Hepatocyte (in vitro differentiated cells): ENCODE measurements around the gene CACNA1C.

Experiments used
- EZH2 ChIP-seq: fragments of 200-600 bp; sonication (generic); IDR thresholded peaks from 2 replicates; pipeline ENCODE4 v1.6.1; 2016; ENCODE audit warnings: antibody characterized with exemption, mild to moderate bottlenecking, borderline replicate concordance
- TF ChIP-seq, protein P1 (sequence below): fragments of 200-600 bp; sonication (generic); IDR thresholded peaks from 2 replicates; pipeline ENCODE4 v1.5.1; 2016; ENCODE audit warnings: antibody characterized with exemption, mild to moderate bottlenecking; ENCODE audit not compliant: poor library complexity

DNA sequence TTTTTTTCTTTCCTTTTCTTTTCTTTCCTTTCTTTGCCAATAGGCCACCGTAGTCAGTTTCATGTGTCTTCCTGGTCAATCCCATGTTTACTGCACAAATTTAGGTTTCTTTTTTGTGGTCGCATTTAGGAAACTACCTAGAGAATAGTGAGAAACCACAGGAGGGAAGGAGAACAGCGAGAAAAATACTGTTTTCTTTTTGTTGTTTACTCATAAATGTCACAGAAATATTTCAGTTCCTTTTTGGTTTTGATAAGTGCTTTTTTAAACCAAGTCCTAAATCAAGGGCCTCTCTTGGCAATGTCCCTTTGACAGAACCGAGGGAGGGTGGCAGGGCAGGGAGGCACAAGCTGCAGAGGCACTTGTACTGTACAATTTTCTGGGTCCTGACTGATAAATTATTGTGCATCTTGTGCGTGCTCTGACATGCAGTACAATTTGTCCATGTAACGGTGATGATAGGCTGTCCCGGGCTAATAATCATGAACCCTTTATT lies 326.1 kb downstream of the CACNA1C start:
- TF ChIP-seq, protein P1, sequence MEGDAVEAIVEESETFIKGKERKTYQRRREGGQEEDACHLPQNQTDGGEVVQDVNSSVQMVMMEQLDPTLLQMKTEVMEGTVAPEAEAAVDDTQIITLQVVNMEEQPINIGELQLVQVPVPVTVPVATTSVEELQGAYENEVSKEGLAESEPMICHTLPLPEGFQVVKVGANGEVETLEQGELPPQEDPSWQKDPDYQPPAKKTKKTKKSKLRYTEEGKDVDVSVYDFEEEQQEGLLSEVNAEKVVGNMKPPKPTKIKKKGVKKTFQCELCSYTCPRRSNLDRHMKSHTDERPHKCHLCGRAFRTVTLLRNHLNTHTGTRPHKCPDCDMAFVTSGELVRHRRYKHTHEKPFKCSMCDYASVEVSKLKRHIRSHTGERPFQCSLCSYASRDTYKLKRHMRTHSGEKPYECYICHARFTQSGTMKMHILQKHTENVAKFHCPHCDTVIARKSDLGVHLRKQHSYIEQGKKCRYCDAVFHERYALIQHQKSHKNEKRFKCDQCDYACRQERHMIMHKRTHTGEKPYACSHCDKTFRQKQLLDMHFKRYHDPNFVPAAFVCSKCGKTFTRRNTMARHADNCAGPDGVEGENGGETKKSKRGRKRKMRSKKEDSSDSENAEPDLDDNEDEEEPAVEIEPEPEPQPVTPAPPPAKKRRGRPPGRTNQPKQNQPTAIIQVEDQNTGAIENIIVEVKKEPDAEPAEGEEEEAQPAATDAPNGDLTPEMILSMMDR, result no peak
- TF ChIP-seq EZH2, result no peak
